MM.1S (cell line): Measurements from ENCODE around the gene REEP1.
A peak's percentile ranks its signal among the peaks of the same experiment; 100 is the strongest.

Source experiments
- DNase-seq: peaks from one replicate; pipeline ENCODE4 v3.0.0-alpha.2; 2015
- H2AFZ ChIP-seq: fragments of 300-600 bp; sonication (generic); 2 replicates; pipeline ENCODE4 v1.6.0; 2016; ENCODE audit warnings: antibody characterized with exemption, low read length
- H3F3A ChIP-seq: fragments of 300-600 bp; sonication (generic); 2 replicates; pipeline ENCODE4 v1.6.1; 2016; ENCODE audit warnings: mild to moderate bottlenecking, antibody characterized with exemption, low read length, moderate library complexity, mixed read lengths; ENCODE audit not compliant: insufficient read depth
- H3K27ac ChIP-seq: fragments of 300-600 bp; sonication (generic); 2 replicates; pipeline ENCODE4 v1.5.1; 2016; ENCODE audit warnings: mild to moderate bottlenecking, low read length
- H3K27me3 ChIP-seq: fragments of 300-600 bp; sonication (generic); replicated peaks from 2 replicates; pipeline ENCODE4 v1.6.0; 2016; ENCODE audit warnings: low read length; ENCODE audit not compliant: insufficient read depth
- H3K36me3 ChIP-seq: fragments of 300-600 bp; sonication (generic); replicated peaks from 2 replicates; pipeline ENCODE4 v1.6.1; 2016; ENCODE audit warnings: mild to moderate bottlenecking, low read length, mixed read lengths; ENCODE audit not compliant: insufficient read depth
- H3K4me1 ChIP-seq: fragments of 300-600 bp; sonication (generic); 2 replicates; pipeline ENCODE4 v1.6.1; 2016; ENCODE audit warnings: low read length, mixed read lengths
- H3K4me2 ChIP-seq: fragments of 300-600 bp; sonication (generic); 2 replicates; pipeline ENCODE4 v1.6.0; 2016; ENCODE audit warnings: low read depth, low read length
- H3K4me3 ChIP-seq: fragments of 300-600 bp; sonication (generic); 2 replicates; pipeline ENCODE4 v1.5.1; 2016; ENCODE audit warnings: low read length, mixed read lengths
- H3K79me2 ChIP-seq: fragments of 300-600 bp; sonication (generic); 2 replicates; pipeline ENCODE4 v1.6.1; 2016; ENCODE audit warnings: mixed run types, low read length, mixed read lengths
- H3K9ac ChIP-seq: fragments of 300-600 bp; sonication (generic); 2 replicates; pipeline ENCODE4 v1.6.1; 2016; ENCODE audit warnings: low read length, mixed read lengths
- H3K9me2 ChIP-seq: fragments of 300-600 bp; sonication (generic); replicated peaks from 2 replicates; pipeline ENCODE4 v1.6.1; 2016; ENCODE audit warnings: mild to moderate bottlenecking, low read length, mixed read lengths; ENCODE audit not compliant: insufficient read depth
- H3K9me3 ChIP-seq: fragments of 300-600 bp; sonication (generic); replicated peaks from 2 replicates; pipeline ENCODE4 v1.6.1; 2016; ENCODE audit warnings: mild to moderate bottlenecking, low read length, mixed read lengths; ENCODE audit not compliant: insufficient read depth
- H4K20me1 ChIP-seq: fragments of 300-600 bp; sonication (generic); 2 replicates; pipeline ENCODE4 v1.6.1; 2016; ENCODE audit warnings: mild to moderate bottlenecking, low read length, moderate library complexity, mixed read lengths; ENCODE audit not compliant: insufficient read depth
- EZH2 ChIP-seq: fragments of 300-600 bp; sonication (generic); optimal IDR thresholded peaks from 2 replicates; pipeline ENCODE3; 2017; ENCODE audit warnings: low read depth, mild to moderate bottlenecking, antibody characterized with exemption, low read length, mixed read lengths
- EZH2phosphoT487 ChIP-seq: fragments of 300-600 bp; sonication (generic); IDR thresholded peaks from 2 replicates; pipeline ENCODE4 v1.6.1; 2018; ENCODE audit warnings: antibody characterized with exemption, low read length
- TF ChIP-seq, protein P1 (sequence below): fragments of 300-600 bp; sonication (generic); IDR thresholded peaks from 2 replicates; pipeline ENCODE4 v1.5.1; 2016; ENCODE audit warnings: antibody characterized with exemption, low read length, mixed read lengths

The REEP1 gene

DNA sequence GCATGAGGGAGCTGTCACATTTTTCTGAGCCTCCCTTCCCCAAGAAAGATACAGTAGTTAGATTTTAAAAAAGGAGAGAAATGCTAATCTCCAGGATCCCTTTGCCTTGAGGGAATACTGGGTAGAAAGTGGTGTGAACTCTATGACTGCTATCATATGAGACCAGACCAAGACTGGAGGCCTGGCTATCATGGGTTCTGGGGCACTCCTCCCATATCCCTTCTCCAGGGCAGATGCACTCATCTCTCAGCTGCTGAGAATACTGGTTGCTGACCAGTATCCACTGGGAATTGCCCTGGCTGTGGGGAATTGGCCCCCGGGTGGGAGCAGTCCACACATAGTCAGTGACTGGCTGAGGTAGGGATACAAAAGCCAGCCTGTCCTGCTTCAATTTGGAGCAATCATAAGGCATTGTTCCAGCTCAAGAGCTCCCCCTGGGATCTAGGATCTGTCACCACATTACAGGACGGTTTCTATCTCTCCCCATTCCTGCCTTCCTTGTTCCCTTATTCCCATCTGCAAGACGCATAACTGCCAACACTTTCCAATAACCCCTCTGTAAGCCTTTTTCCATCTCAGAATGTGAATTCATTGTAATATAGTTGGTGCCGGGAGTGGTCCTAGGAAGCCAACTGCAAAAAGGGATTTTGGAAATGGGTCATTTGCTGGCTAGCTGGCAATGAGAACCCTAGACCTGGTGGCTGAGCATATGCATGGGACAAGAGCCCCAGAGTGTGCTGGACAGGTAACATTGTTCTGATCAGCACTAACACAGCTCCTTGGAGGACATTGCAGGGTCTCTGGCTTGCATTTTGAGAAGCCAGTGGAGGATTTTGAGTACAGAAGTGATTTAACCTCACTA lies 35.4 kb upstream of the REEP1 start:
- Histone ChIP-seq H3K79me2 (no peaks in the 10 kb centered on the region), H3K9me3 (no peaks in the 10 kb centered on the region), H3K9ac (no peak overlapping the region), H3K9me2 (no peaks in the 10 kb centered on the region), H3K27ac (no peak overlapping the region), H3K4me3 (no peak overlapping the region), H3K4me2 (no peak overlapping the region), H3K36me3 (no peaks in the 10 kb centered on the region), H4K20me1 (no peaks in the 10 kb centered on the region), H2AFZ (peak overlapping the region; percentile 28; the same call in 1 of the 2 replicates), H3K27me3 (no peaks in the 10 kb centered on the region), H3K4me1 (peaks cover 11% of the 10 kb centered on the region), H3F3A (no peaks in the 10 kb centered on the region)
- no peak for TF ChIP-seq EZH2
- TF ChIP-seq, protein P1, sequence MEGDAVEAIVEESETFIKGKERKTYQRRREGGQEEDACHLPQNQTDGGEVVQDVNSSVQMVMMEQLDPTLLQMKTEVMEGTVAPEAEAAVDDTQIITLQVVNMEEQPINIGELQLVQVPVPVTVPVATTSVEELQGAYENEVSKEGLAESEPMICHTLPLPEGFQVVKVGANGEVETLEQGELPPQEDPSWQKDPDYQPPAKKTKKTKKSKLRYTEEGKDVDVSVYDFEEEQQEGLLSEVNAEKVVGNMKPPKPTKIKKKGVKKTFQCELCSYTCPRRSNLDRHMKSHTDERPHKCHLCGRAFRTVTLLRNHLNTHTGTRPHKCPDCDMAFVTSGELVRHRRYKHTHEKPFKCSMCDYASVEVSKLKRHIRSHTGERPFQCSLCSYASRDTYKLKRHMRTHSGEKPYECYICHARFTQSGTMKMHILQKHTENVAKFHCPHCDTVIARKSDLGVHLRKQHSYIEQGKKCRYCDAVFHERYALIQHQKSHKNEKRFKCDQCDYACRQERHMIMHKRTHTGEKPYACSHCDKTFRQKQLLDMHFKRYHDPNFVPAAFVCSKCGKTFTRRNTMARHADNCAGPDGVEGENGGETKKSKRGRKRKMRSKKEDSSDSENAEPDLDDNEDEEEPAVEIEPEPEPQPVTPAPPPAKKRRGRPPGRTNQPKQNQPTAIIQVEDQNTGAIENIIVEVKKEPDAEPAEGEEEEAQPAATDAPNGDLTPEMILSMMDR = peak; percentile 46
- DNase-seq = no peak

DNA sequence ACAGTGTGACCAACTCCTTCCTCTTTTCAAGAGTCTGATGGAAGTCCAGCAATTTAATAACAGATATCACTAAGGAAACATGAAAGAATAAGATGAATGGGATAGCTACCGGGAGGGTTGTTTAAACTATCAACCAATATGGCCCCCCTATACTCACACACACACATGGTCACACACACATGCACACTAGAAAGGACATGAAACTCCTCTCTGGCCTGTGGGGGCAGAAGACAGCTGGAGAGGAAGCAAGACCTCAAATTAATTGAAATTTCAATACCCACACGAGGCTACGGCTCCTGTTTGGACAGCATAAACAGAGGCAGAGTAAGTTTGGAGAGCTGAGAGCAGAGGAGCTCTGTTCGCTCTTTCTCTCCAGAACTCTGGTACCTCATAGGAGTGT lies 34.7 kb upstream of the REEP1 start:
- Histone ChIP-seq H3K79me2 (no peaks in the 10 kb centered on the region), H3K9me2 (no peaks in the 10 kb centered on the region), H3K4me3 (no peak overlapping the region), H3K27ac (no peak overlapping the region), H3K4me1 (peaks cover 18% of the 10 kb centered on the region), H3K4me2 (no peak overlapping the region), H3K9ac (no peak overlapping the region), H3K27me3 (no peaks in the 10 kb centered on the region), H3K36me3 (no peaks in the 10 kb centered on the region), H2AFZ (peak overlapping the region; percentile 28; the same call in 1 of the 2 replicates), H3K9me3 (no peaks in the 10 kb centered on the region), H4K20me1 (no peaks in the 10 kb centered on the region), H3F3A (peaks cover 5% of the 10 kb centered on the region; the same call in 1 of the 2 replicates)
- no peak for DNase-seq
- TF ChIP-seq, protein P1 = no peak
- no peak for TF ChIP-seq EZH2phosphoT487

DNA sequence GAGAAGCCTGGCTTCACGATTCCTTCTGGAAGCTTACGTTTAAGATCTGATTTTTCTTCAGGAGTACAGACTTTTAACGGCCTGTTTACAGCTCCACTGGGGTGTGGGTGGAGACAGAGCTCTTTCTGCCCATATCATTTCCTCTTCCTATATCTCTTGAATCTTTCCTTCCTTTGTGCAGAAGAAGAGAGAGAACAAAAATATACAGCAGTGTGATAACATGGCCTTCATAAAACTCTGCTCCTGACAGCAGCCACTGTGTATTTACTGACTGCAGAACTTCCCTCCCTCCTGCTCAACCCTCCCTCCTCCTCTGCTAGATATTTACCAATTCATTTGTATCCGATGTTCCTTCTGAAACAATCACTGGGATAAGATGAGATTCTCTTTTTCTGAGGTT lies 34.1 kb upstream of the REEP1 start:
- TF ChIP-seq EZH2 (no peak), EZH2phosphoT487 (no peak)
- TF ChIP-seq, protein P1 = no peak
- Histone ChIP-seq H3K4me2 (no peak overlapping the region), H2AFZ (no peak overlapping the region), H3K9ac (no peak overlapping the region), H3K9me3 (no peaks in the 10 kb centered on the region), H3K27ac (no peak overlapping the region), H3K36me3 (no peaks in the 10 kb centered on the region), H3F3A (peaks cover 10% of the 10 kb centered on the region; the same call in 1 of the 2 replicates), H3K27me3 (no peaks in the 10 kb centered on the region), H3K9me2 (no peaks in the 10 kb centered on the region), H3K4me1 (peaks cover 24% of the 10 kb centered on the region), H3K79me2 (no peaks in the 10 kb centered on the region), H4K20me1 (no peaks in the 10 kb centered on the region), H3K4me3 (no peak overlapping the region)
- DNase-seq = no peak
